Left forelimb (tissue), 1 donor: ENCODE data around the gene SLC28A1.

ENCODE experiments used
- DNase-seq: peaks from one replicate; pipeline ENCODE4 v3.0.0-alpha.2; 2018; ENCODE audit warnings: low spot score

Gene SLC28A1

GRCh38 chr15:84942456-84942855 lies 58.0 kb downstream of the SLC28A1 start:
- DNase-seq: no peak

- no peak for DNase-seq
These were observed 59.8 kb downstream of the SLC28A1 start for GRCh38 chr15:84944311-84944710.

GRCh38 chr15:84944861-84945260 lies 60.4 kb downstream of the SLC28A1 start:
- DNase-seq: no peak

GRCh38 chr15:84946772-84947489 lies 62.5 kb downstream of the SLC28A1 start:
- no peak for DNase-seq

GRCh38 chr15:84947947-84948830 lies 63.7 kb downstream of the SLC28A1 start:
- no peak for DNase-seq

GRCh38 chr15:84949043-84949442 lies 64.6 kb downstream of the SLC28A1 start:
- no peak for DNase-seq

- no peak for DNase-seq
These were observed 65.5 kb downstream of the SLC28A1 start for GRCh38 chr15:84949845-84950569.

GRCh38 chr15:84950570-84951111 lies 66.2 kb downstream of the SLC28A1 start:
- DNase-seq: no peak

- DNase-seq: no peak
These were observed 67.3 kb downstream of the SLC28A1 start for GRCh38 chr15:84951736-84952135.

- no peak for DNase-seq
These were observed 68.7 kb downstream of the SLC28A1 start for GRCh38 chr15:84953136-84953535.

GRCh38 chr15:84953726-84954125 lies 69.3 kb downstream of the SLC28A1 start:
- no peak for DNase-seq

- DNase-seq: peak; percentile 71
These were observed 70.8 kb downstream of the SLC28A1 start for GRCh38 chr15:84955089-84955848.

GRCh38 chr15:84956199-84956598 lies 71.7 kb downstream of the SLC28A1 start:
- no peak for DNase-seq

GRCh38 chr15:84960391-84961113 lies 76.1 kb downstream of the SLC28A1 start:
- peak; percentile 6 for DNase-seq

GRCh38 chr15:84961114-84961452 lies 76.6 kb downstream of the SLC28A1 start:
- no peak for DNase-seq

GRCh38 chr15:84961707-84962106 lies 77.2 kb downstream of the SLC28A1 start:
- no peak for DNase-seq

- peak; percentile 12 for DNase-seq
These were observed 78.5 kb downstream of the SLC28A1 start for GRCh38 chr15:84962955-84963354.

- no peak for DNase-seq
These were observed 82.9 kb downstream of the SLC28A1 start for GRCh38 chr15:84967380-84967779.

GRCh38 chr15:84968301-84968700 lies 83.8 kb downstream of the SLC28A1 start:
- no peak for DNase-seq

- no peak for DNase-seq
These were observed 84.8 kb downstream of the SLC28A1 start for GRCh38 chr15:84969257-84969656.

GRCh38 chr15:84970843-84971242 lies 86.4 kb downstream of the SLC28A1 start:
- DNase-seq: no peak
